Measurements from ENCODE around the gene WDR41. TPM values are rescaled to one million over a fixed set of nuclear protein-coding genes. Genes with fewer than 3 reads are reported as not detected.

The WDR41 gene
- total RNA-seq, 2 donors from 2014 or later, result 48.9 to 129 TPM

DNA sequence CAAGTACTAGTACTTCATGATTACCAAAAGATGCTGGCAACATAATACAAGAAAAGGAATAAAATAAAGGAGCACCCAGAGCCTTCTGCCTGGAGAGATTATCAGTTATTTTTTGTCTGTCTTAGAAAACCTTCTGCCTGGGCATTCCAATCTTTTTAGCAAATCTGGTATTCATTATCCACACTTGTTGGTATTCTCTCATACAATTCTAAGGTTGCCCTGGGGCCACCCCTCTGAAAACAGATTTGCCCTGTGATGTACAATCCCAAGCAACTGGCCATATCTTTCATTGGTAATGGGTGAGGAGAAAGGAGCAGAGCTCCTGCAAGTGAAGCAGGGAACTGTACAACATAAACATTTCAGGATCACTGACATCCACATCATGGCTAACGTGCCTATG is 47.8 kb downstream of the WDR41 start:
- DNase-seq (ENCODE audit: low spot score) (no peak), ATAC-seq (ENCODE audit: insufficient number of reproducible peaks, low FRiP score, low read depth) (no peak)
- H3K4me3 ChIP-seq, result no peak overlapping the region
- no peaks in the 10 kb centered on the region for H3K9me3 ChIP-seq
- TF ChIP-seq, protein P1, sequence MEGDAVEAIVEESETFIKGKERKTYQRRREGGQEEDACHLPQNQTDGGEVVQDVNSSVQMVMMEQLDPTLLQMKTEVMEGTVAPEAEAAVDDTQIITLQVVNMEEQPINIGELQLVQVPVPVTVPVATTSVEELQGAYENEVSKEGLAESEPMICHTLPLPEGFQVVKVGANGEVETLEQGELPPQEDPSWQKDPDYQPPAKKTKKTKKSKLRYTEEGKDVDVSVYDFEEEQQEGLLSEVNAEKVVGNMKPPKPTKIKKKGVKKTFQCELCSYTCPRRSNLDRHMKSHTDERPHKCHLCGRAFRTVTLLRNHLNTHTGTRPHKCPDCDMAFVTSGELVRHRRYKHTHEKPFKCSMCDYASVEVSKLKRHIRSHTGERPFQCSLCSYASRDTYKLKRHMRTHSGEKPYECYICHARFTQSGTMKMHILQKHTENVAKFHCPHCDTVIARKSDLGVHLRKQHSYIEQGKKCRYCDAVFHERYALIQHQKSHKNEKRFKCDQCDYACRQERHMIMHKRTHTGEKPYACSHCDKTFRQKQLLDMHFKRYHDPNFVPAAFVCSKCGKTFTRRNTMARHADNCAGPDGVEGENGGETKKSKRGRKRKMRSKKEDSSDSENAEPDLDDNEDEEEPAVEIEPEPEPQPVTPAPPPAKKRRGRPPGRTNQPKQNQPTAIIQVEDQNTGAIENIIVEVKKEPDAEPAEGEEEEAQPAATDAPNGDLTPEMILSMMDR (IDR thresholded peaks at IDR 0.05), result no peak
- H3K36me3 ChIP-seq, result peaks cover 10% of the 10 kb centered on the region
- H3K27me3 ChIP-seq (replicated peaks; ENCODE audit: insufficient read depth), result no peaks in the 10 kb centered on the region
- H3K4me1 ChIP-seq (ENCODE audit: control insufficient read depth in 1 of 2, low read depth in 2 of 2), result peaks cover under 1 to 4% of the 10 kb centered on the region in 2 donors
- H3K27ac ChIP-seq, result no peak overlapping the region

DNA sequence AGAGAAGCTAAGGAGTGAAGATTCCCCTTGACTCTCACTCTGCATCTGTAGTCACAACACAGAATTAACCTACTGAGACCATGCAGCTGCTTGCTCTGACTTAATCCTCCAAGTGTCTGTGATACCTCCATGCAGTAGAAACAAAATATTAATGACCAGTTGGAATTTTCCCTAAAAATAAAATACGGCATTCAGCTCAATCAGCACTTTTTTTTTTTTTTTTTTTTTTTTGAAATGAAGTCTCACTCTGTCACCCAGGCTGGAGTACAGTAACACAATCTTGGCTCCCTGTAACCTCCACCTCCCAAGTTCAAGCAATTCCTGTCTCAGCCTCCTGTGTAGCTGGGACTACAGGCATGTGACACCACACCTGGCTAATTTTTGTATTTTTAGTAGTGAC is 48.4 kb downstream of the WDR41 start:
- no peak for DNase-seq (ENCODE audit: low spot score)
- no peaks in the 10 kb centered on the region for H3K27me3 ChIP-seq (replicated peaks; ENCODE audit: insufficient read depth)
- no peak for ATAC-seq (ENCODE audit: insufficient number of reproducible peaks, low FRiP score, low read depth)
- H3K36me3 ChIP-seq, result peaks cover 8% of the 10 kb centered on the region
- TF ChIP-seq, protein P1 (IDR thresholded peaks at IDR 0.05), result no peak
- no peaks in the 10 kb centered on the region for H3K4me1 ChIP-seq (ENCODE audit: control insufficient read depth in 1 of 2, low read depth in 2 of 2)
- no peak overlapping the region for H3K27ac ChIP-seq
- H3K4me3 ChIP-seq, result no peak overlapping the region
- no peaks in the 10 kb centered on the region for H3K9me3 ChIP-seq

DNA sequence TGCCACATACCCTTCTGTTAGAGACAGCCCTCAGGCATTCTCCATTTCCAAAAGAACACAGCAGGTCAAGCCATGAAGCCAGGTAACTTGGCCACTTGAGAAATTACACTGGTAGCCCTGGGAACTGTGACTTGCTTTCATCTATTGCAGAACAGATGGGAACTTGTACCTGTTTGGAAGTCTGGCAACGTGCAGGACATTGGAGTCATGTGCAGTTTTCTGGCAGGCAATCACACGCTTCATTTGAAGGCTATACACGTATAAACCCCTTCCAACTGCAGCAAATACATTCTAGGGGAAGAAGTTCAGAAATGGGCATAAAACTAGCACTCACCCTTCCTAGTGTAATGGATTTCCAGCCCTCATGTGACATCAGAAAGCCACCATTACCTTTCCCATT is 54.0 kb downstream of the WDR41 start:
- ATAC-seq (ENCODE audit: insufficient number of reproducible peaks, low FRiP score, low read depth) (no peak), DNase-seq (ENCODE audit: low spot score) (no peak)
- Histone ChIP-seq H3K27ac (no peak overlapping the region), H3K27me3 (replicated peaks; ENCODE audit: insufficient read depth) (no peaks in the 10 kb centered on the region), H3K4me3 (no peak overlapping the region), H3K36me3 (peaks cover 9% of the 10 kb centered on the region), H3K4me1 (ENCODE audit: control insufficient read depth in 1 of 2, low read depth in 2 of 2) (no peaks in the 10 kb centered on the region), H3K9me3 (no peaks in the 10 kb centered on the region)
- TF ChIP-seq, protein P1 (IDR thresholded peaks at IDR 0.05), result no peak

DNA sequence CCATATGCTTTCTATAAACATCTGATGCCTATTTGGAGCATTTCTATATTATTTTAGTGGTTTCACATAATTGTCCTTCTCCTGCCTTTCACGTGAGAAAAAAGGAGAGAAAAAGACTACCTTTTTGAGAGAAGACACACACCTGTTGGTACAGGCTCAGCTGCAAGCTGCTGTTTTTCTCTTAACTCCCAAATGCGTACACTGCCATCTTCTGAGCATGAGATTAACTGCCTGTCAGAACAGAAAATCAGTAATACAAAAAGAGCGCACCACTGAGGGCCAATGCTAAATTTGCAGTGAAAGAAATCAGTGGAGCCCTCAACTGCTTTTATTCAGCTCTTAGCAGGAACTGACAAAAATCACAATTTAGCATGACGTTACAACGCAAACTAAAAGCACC is 54.9 kb downstream of the WDR41 start:
- Histone ChIP-seq H3K4me1 (ENCODE audit: control insufficient read depth in 1 of 2, low read depth in 2 of 2) (no peaks in the 10 kb centered on the region), H3K27ac (no peak overlapping the region), H3K4me3 (no peak overlapping the region), H3K36me3 (peaks cover 17% of the 10 kb centered on the region), H3K9me3 (no peaks in the 10 kb centered on the region), H3K27me3 (replicated peaks; ENCODE audit: insufficient read depth) (no peaks in the 10 kb centered on the region)
- no peak for DNase-seq (ENCODE audit: low spot score)
- TF ChIP-seq, protein P1 (IDR thresholded peaks at IDR 0.05), result no peak
- ATAC-seq (ENCODE audit: insufficient number of reproducible peaks, low FRiP score, low read depth), result no peak

DNA sequence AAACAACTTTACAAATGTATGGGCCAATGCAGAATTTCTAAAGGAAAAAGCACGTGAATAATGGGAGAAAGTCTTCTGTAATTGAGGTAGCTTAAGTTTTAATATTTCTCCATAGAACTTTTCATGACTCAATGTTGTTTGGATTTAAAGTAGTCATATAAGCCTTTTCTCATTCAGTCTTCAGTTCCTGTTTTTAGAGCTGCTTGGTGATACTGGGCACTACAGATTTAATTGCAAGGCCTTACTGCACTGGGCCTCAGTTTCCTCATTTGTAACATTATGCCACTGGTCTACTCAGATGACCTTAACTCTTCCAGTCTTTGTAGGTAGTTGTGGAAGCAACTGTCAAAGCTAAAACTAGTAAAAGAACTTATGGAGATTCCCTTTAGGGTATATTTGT is 60.4 kb downstream of the WDR41 start:
- H3K36me3 ChIP-seq, result peaks cover 19% of the 10 kb centered on the region
- H3K4me1 ChIP-seq (ENCODE audit: control insufficient read depth in 1 of 2, low read depth in 2 of 2), result peaks cover 15 to 36% of the 10 kb centered on the region in 2 donors
- TF ChIP-seq, protein P1 (IDR thresholded peaks at IDR 0.05), result no peak
- no peak for ATAC-seq (ENCODE audit: insufficient number of reproducible peaks, low FRiP score, low read depth)
- H3K9me3 ChIP-seq, result no peaks in the 10 kb centered on the region
- DNase-seq (ENCODE audit: low spot score), result no peak
- no peaks in the 10 kb centered on the region for H3K27me3 ChIP-seq (replicated peaks; ENCODE audit: insufficient read depth)
- no peak overlapping the region for H3K4me3 ChIP-seq
- H3K27ac ChIP-seq, result no peak overlapping the region
